Adipose tissue (tissue), 3 donors: ENCODE measurements around the gene ZNF789. TPM values are rescaled to one million over a fixed set of nuclear protein-coding genes. Genes with fewer than 3 reads are reported as not detected.
A peak's percentile ranks its signal among the peaks of the same experiment; 100 is the strongest.
"Not testable (repeated sequence)": the region's sequence is repeated elsewhere in the genome, so short reads cannot be mapped to it uniquely, and the experiment has no call there.

ENCODE experiments used
- H3K27ac ChIP-seq: one replicate; pipeline ENCODE4 v1.5.1; 2013; ENCODE audit warnings: low read depth, low read length
- WGBS, 3 donors: extraction: QIAGEN DNeasy Blood & Tissue Kit; methylation state at CpG; one replicate each; pipeline ENCODE4 v1.1.7; 2013; 5-methylcytosine and 5-hydroxymethylcytosine counted together
- polyA plus RNA-seq, 3 donors: library from polyadenylated mRNA; stranded (reverse); fragments of 200-250 nt; gene quantifications; one replicate each; pipeline ENCODE4 v1.2.3, GENCODE V29; 2013
- donor health status: healthy with polysubstance abuse.
- donor health status: Bipolar disorder and iron deficiency.
- donor health status: healthy.

ZNF789 gene
- polyA plus RNA-seq, 3 donors, result 3.1 to 6.3 (median 4.8) TPM

GRCh38 chr7:99498546-99498944 is 25.9 kb downstream of the ZNF789 start:
- H3K27ac ChIP-seq, result no peak overlapping the region
- 56 to 75% (median 70%) methylated on average over 11 of the region's 11 CpGs for WGBS, 3 donors

- peak overlapping the region; percentile 95 for H3K27ac ChIP-seq
- WGBS, 3 donors, result 0 to 1% (median 0%) methylated on average over 14 of the region's 14 CpGs
Observed at GRCh38 chr7:99499371-99499720, 26.7 kb downstream of the ZNF789 start.

GRCh38 chr7:99499721-99500636 is 27.3 kb downstream of the ZNF789 start, which contains the start of gene ZNF394:
ZNF394 (minus strand) TSS chr7:99500281; CDS start chr7:99500093, 188 bp downstream.
- peak within 1 kb of the TSS; percentile 95 for H3K27ac ChIP-seq
- 0 to 1% (median 1%) methylated on average over 68 of the region's 68 CpGs for WGBS, 3 donors

GRCh38 chr7:99500637-99501009 is 27.9 kb downstream of the ZNF789 start:
- WGBS, 3 donors, result 43 to 51% (median 48%) methylated on average over 16 of the region's 16 CpGs
- H3K27ac ChIP-seq, result no peak overlapping the region

GRCh38 chr7:99501236-99501635 is 28.5 kb downstream of the ZNF789 start:
- H3K27ac ChIP-seq, result not testable (repeated sequence)
- 89 to 96% (median 90%) methylated on average over 12 of the region's 12 CpGs for WGBS, 3 donors

GRCh38 chr7:99504281-99504602 is 31.6 kb downstream of the ZNF789 start:
- H3K27ac ChIP-seq, result no peak overlapping the region
- 9 to 10% (median 9%) methylated on average over 19 of the region's 19 CpGs for WGBS, 3 donors

- no peak within 1 kb of the TSS for H3K27ac ChIP-seq
- 0% methylated on average over 50 to 53 of the region's 53 CpGs for WGBS, 3 donors
Observed at GRCh38 chr7:99504603-99505323, 32.1 kb downstream of the ZNF789 start, which contains the start of gene ZKSCAN5. ZKSCAN5 (plus strand) TSS chr7:99504662; CDS start chr7:99506045, 1,383 bp downstream.

- 1 to 2% (median 2%) methylated on average over 11 of the region's 11 CpGs for WGBS, 3 donors
- H3K27ac ChIP-seq, result no peak overlapping the region
Observed at GRCh38 chr7:99505324-99505662, 32.6 kb downstream of the ZNF789 start.

- no peak overlapping the region for H3K27ac ChIP-seq
Observed at GRCh38 chr7:99514050-99514449, 41.4 kb downstream of the ZNF789 start.

GRCh38 chr7:99521399-99521798 is 48.7 kb downstream of the ZNF789 start:
- WGBS, 3 donors, result 88 to 96% (median 94%) methylated on average over 3 of the region's 3 CpGs
- no peak overlapping the region for H3K27ac ChIP-seq

More at GRCh38 chr7:99514050-99514449, 41.4 kb downstream of the ZNF789 start:
- WGBS, 3 donors, result 90 to 97% (median 97%) methylated on average over 1 of the region's 1 CpG

- no peak overlapping the region for H3K27ac ChIP-seq
- 94 to 97% (median 96%) methylated on average over 21 of the region's 21 CpGs for WGBS, 3 donors
Observed at GRCh38 chr7:99525713-99526440, 53.2 kb downstream of the ZNF789 start.

- 98% methylated on average over 12 of the region's 12 CpGs for WGBS, 3 donors
- H3K27ac ChIP-seq, result no peak overlapping the region
Observed at GRCh38 chr7:99531354-99531765, 58.7 kb downstream of the ZNF789 start.

- WGBS, 3 donors, result 94 to 98% (median 95%) methylated on average over 2 of the region's 2 CpGs
- H3K27ac ChIP-seq, result no peak overlapping the region
Observed at GRCh38 chr7:99535667-99536066, 63.0 kb downstream of the ZNF789 start.

Other genes with a start within 250 kb of the ZNF789 start
- gene MYH16, start 200.1 kb upstream of the ZNF789 start, polyA plus RNA-seq, result not detected
- 100 to 1,000 TPM in 2 of 3 donors, 10 to 100 TPM in 1; 54.5 to 239 (median 109) TPM for gene ARPC1A, start 147.0 kb upstream of the ZNF789 start, polyA plus RNA-seq
- 100 to 1,000 TPM in 2 of 3 donors, 10 to 100 TPM in 1; 62.2 to 282 (median 234) TPM for gene ARPC1B, start 98.2 kb upstream of the ZNF789 start, polyA plus RNA-seq
- gene PDAP1, start 64.3 kb upstream of the ZNF789 start, polyA plus RNA-seq, result 100 to 1,000 TPM in 2 of 3 donors, 10 to 100 TPM in 1; 89.4 to 169 (median 152) TPM
- gene BUD31, start 63.9 kb upstream of the ZNF789 start, polyA plus RNA-seq, result 100 to 1,000 TPM in 1 of 3 donors, 10 to 100 TPM in 2; 58.2 to 105 (median 76.8) TPM
- gene PTCD1, start 34.1 kb upstream of the ZNF789 start, polyA plus RNA-seq, result 1 to 10 TPM; 1.6 to 4.5 (median 2.3) TPM
- gene CPSF4, start 33.9 kb upstream of the ZNF789 start, polyA plus RNA-seq, result 10 to 100 TPM; 27.1 to 45.1 (median 32.8) TPM
- gene ATP5MF, start 6.7 kb upstream of the ZNF789 start, polyA plus RNA-seq, result 1,000 to 10,000 TPM in 2 of 3 donors, 100 to 1,000 TPM in 1; 432 to 1,027 (median 1,022) TPM
- 10 to 100 TPM in 2 of 3 donors, 1 to 10 TPM in 1; 8.2 to 20.8 (median 15.2) TPM for gene ZNF394, start 27.4 kb downstream of the ZNF789 start, polyA plus RNA-seq
- gene ZKSCAN5, start 31.8 kb downstream of the ZNF789 start, polyA plus RNA-seq, result 1 to 10 TPM; 1.7 to 3.7 (median 2.8) TPM
- gene FAM200A, start 79.2 kb downstream of the ZNF789 start, polyA plus RNA-seq, result 1 to 10 TPM; 1.7 to 5.7 (median 2.3) TPM
- gene ZNF655, start 85.8 kb downstream of the ZNF789 start, polyA plus RNA-seq, result 10 to 100 TPM; 25.1 to 51.8 (median 40.9) TPM
- gene TMEM225B, start 125.4 kb downstream of the ZNF789 start, polyA plus RNA-seq, result 1 to 10 TPM in 1 of 3 donors, under 1 TPM in 2; 0.49 to 1.1 (median 0.52) TPM
- gene ZSCAN25, start 144.1 kb downstream of the ZNF789 start, polyA plus RNA-seq, result 1 to 10 TPM; 3.7 to 5.6 (median 4.7) TPM
- 10 to 100 TPM in 1 of 3 donors, 1 to 10 TPM in 1, not detected in 1; 9.8 to 10.4 TPM for gene CYP3A5, start 207.1 kb downstream of the ZNF789 start, polyA plus RNA-seq